GM12801 (cell line): ENCODE measurements around the gene PCDHGA12.

Experiments used
- CTCF ChIP-seq: IDR thresholded peaks from one replicate; pipeline ENCODE4 v1.5.1; 2011; ENCODE audit warnings: control low read depth; ENCODE audit not compliant: insufficient read length; ENCODE audit errors: extremely low read depth

The PCDHGA12 gene

GRCh38 chr5:141431286-141431685 is 979 bp downstream of the PCDHGA12 start:
- no peak for TF ChIP-seq CTCF

GRCh38 chr5:141434006-141434405 is 3.7 kb downstream of the PCDHGA12 start:
- no peak for TF ChIP-seq CTCF

DNA sequence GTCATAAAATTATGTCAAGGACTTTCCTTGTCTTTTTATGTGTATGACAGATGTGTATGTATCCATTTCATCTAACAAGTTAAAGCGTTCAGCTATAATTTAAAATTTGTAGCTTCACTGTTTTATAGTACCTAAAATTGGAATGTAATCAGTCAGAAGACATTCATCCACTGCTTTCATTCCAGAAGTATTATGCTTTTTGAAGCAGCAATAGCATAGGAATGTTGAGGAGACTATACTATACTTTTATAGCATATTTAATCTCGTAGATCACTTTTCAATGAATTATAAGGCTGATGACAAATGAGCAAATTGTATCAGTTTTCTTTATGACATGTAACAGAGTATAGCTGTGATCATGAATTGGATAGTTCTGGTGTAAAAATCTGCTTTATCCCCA is 6.9 kb downstream of the PCDHGA12 start:
- no peak for TF ChIP-seq CTCF

DNA sequence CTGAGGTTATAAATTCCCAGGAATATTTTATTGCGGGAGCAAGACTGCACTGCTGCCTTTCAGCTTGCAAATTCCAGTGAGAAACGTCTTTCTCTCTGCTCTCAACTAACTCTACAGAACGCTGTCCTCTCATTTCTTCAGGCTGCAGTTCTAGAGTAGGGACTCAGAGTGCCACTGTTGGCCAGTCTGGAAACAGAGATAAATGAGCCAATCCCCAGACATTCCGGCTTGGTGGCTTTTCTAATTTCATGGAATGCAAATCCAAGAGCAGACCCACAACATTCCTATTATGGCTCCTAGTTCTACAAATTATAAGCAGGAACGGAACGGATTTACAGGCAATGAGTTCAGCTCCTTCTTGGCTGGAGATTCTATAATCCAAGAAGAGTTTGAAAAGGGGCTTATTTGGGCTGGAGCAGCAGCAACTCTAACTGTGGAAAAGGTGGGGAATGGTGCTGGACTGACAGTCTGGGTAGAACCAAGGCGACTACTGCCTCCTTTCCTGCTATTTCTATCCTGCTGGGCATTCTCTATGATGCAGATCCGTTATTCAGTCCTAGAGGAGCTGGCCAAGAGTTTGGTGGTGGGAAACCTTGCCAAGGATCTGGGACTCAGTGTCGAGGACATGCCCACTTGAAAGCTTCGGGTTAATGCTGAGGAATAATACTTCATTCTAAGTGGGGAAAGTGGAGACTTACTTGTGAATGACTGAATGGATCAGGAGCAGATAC is 9.3 kb downstream of the PCDHGA12 start:
- TF ChIP-seq CTCF, result no peak

GRCh38 chr5:141440341-141440740 is 10.0 kb downstream of the PCDHGA12 start:
- no peak for TF ChIP-seq CTCF

- TF ChIP-seq CTCF, result no peak
Measured at GRCh38 chr5:141441571-141442170, 11.4 kb downstream of the PCDHGA12 start.

DNA sequence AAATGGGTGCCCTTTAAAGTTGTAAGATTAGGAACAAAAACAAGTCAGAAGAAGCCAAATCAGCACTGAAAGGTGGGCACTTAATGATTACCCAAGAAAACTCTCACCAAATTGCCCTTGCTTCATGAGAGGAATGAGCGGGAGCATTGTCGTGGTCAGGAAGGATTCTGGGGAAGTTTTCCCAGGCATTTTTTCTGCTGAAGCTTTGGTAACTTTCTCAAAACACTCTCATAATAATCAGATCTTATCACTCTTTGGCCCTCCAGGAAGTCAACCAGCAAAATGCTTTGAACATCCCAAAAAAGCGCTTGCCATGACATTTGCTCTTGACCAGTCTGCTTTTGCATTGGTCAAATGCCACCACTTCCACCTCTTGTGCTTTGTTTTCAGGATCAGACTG is 35.0 kb downstream of the PCDHGA12 start:
- TF ChIP-seq CTCF, result no peak
